Body of pancreas (tissue), 4 donors: Measurements from ENCODE around the gene RUFY3.

Experiments
- POLR2A ChIP-seq, 3 donors: fragments of 450-650 bp; IDR thresholded peaks; one replicate each; pipeline ENCODE4 v1.6.1; 2016; ENCODE audit warnings: antibody characterized with exemption in 3 of 3, mild to moderate bottlenecking in 2 of 3
- TF ChIP-seq, protein P1 (sequence below), 7 experiments: fragments of 450-650 bp in 4 of 7; fragments of 200-600 bp in 3 of 7; sonication (generic) in 3 of 7; IDR thresholded peaks; one replicate each; pipeline ENCODE4 v1.5.1; 2016 to 2019; ENCODE audit warnings: antibody characterized with exemption in 7 of 7

DNA sequence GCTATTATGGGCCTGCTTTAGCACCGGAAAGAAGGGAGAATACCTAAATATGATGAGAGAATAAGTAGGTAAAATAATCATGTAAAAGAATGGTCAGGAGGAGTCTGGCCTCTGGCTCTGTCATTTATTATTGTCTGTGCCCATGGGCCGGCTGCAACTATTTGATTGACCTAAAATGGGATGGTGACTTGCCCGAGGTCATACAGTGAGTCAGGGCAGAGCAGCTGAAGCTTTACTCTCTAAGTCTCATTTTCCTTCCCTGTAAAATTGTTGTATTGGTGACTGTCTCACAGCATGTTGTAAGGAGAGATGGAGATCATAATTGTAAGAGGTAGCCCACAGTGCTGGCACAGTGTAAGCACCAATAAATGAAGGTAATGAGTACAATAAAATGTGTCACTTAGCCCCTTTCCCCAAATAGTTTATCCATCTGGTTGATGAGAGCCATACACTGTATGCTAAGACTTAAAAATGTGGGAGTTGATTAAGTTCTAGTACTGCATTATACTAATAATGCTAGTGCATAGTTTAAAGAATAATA, 39.6 kb downstream of the RUFY3 start:
- TF ChIP-seq, protein P1, sequence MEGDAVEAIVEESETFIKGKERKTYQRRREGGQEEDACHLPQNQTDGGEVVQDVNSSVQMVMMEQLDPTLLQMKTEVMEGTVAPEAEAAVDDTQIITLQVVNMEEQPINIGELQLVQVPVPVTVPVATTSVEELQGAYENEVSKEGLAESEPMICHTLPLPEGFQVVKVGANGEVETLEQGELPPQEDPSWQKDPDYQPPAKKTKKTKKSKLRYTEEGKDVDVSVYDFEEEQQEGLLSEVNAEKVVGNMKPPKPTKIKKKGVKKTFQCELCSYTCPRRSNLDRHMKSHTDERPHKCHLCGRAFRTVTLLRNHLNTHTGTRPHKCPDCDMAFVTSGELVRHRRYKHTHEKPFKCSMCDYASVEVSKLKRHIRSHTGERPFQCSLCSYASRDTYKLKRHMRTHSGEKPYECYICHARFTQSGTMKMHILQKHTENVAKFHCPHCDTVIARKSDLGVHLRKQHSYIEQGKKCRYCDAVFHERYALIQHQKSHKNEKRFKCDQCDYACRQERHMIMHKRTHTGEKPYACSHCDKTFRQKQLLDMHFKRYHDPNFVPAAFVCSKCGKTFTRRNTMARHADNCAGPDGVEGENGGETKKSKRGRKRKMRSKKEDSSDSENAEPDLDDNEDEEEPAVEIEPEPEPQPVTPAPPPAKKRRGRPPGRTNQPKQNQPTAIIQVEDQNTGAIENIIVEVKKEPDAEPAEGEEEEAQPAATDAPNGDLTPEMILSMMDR (IDR thresholded peaks at IDR 0.05) = no peak
- TF ChIP-seq POLR2A (IDR thresholded peaks at IDR 0.05) = no peak
